Measurements from ENCODE around the gene SSU72.
"Not testable (repeated sequence)": the region's sequence is repeated elsewhere in the genome, so short reads cannot be mapped to it uniquely, and the experiment has no call there.

Gene SSU72

GRCh38 chr1:1494311-1494710 lies 80.4 kb downstream of the SSU72 start:
- DNase-seq = not testable (repeated sequence)
